Measurements from ENCODE around the gene PER2.
A peak's percentile ranks its signal among the peaks of the same experiment; 100 is the strongest.

The PER2 gene

DNA sequence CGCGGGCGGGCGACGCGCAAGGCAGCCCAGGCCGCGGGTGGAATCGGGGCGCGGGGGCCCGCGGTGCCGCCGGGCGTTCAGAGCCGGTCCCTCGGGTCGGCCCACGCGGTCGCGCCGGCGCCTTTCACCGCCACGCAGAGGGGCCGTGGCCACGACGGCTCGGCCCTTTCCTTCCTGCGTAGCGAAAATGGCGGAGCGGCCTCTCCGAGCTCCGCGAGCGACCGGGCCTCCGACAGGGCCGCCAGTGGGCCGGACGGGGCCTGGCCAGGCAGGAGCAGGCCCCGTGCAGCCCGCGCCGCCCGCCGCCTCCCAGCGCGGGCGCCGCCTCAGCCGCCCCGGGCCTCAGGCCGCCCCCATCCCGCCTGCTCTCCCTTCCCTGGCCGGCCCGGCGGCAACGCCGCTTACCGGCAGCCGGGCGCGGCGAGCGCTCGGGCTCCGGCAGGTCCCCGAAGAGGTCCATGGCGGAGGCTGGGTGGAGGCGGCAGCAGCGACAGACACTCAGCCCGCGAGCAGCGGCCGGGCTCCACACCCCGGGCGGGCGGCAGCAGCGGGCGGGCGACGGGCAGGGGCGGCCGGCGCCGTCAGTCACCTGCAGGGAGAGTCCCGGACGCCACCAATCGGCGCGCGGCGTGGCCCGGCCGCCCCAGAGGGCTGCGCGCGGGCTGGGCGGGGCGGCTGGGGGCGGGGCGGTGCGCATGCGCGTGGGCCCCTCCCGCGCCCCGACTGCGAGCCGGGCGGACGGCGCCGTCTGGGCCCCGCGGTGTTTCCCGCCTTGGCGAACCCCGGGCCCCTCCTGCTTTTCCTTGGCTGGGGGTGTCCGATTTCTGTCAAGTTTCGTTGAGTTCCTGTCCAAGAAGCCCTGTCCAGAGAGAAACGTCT lies 85.1 kb downstream of the PER2 start, which contains the start of gene ILKAP (continued):
- TF ChIP-seq, protein P1, sequence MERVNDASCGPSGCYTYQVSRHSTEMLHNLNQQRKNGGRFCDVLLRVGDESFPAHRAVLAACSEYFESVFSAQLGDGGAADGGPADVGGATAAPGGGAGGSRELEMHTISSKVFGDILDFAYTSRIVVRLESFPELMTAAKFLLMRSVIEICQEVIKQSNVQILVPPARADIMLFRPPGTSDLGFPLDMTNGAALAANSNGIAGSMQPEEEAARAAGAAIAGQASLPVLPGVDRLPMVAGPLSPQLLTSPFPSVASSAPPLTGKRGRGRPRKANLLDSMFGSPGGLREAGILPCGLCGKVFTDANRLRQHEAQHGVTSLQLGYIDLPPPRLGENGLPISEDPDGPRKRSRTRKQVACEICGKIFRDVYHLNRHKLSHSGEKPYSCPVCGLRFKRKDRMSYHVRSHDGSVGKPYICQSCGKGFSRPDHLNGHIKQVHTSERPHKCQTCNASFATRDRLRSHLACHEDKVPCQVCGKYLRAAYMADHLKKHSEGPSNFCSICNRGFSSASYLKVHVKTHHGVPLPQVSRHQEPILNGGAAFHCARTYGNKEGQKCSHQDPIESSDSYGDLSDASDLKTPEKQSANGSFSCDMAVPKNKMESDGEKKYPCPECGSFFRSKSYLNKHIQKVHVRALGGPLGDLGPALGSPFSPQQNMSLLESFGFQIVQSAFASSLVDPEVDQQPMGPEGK (tag by site-specific recombination; IDR thresholded peaks at IDR 0.05) = peak; percentile 53; the same call in 1 of the 2 replicates
- TF ChIP-seq, protein P2, sequence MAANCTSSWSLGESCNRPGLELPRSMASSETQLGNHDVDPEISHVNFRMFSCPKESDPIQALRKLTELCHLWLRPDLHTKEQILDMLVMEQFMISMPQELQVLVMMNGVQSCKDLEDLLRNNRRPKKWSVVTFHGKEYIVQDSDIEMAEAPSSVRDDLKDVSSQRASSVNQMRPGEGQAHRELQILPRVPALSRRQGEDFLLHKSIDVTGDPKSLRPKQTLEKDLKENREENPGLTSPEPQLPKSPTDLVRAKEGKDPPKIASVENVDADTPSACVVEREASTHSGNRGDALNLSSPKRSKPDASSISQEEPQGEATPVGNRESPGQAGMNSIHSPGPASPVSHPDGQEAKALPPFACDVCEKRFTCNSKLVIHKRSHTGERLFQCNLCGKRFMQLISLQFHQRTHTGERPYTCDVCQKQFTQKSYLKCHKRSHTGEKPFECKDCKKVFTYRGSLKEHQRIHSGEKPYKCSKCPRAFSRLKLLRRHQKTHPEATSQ (tag by site-specific recombination; IDR thresholded peaks at IDR 0.05) = no peak
- TF ChIP-seq TRIM28 (IDR thresholded peaks at IDR 0.05; ENCODE audit: borderline replicate concordance, low read length) = no peak
- TF ChIP-seq, protein P3, sequence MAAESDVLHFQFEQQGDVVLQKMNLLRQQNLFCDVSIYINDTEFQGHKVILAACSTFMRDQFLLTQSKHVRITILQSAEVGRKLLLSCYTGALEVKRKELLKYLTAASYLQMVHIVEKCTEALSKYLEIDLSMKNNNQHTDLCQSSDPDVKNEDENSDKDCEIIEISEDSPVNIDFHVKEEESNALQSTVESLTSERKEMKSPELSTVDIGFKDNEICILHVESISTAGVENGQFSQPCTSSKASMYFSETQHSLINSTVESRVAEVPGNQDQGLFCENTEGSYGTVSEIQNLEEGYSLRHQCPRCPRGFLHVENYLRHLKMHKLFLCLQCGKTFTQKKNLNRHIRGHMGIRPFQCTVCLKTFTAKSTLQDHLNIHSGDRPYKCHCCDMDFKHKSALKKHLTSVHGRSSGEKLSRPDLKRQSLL (tag by site-specific recombination; IDR thresholded peaks at IDR 0.05) = no peak
- TF ChIP-seq ZBTB21 (tag by site-specific recombination; IDR thresholded peaks at IDR 0.05) = no peak
- TF ChIP-seq, protein P4, sequence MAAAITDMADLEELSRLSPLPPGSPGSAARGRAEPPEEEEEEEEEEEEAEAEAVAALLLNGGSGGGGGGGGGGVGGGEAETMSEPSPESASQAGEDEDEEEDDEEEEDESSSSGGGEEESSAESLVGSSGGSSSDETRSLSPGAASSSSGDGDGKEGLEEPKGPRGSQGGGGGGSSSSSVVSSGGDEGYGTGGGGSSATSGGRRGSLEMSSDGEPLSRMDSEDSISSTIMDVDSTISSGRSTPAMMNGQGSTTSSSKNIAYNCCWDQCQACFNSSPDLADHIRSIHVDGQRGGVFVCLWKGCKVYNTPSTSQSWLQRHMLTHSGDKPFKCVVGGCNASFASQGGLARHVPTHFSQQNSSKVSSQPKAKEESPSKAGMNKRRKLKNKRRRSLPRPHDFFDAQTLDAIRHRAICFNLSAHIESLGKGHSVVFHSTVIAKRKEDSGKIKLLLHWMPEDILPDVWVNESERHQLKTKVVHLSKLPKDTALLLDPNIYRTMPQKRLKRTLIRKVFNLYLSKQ (tag by site-specific recombination; IDR thresholded peaks at IDR 0.05; ENCODE audit: borderline replicate concordance) = no peak
- TF ChIP-seq, protein P5, sequence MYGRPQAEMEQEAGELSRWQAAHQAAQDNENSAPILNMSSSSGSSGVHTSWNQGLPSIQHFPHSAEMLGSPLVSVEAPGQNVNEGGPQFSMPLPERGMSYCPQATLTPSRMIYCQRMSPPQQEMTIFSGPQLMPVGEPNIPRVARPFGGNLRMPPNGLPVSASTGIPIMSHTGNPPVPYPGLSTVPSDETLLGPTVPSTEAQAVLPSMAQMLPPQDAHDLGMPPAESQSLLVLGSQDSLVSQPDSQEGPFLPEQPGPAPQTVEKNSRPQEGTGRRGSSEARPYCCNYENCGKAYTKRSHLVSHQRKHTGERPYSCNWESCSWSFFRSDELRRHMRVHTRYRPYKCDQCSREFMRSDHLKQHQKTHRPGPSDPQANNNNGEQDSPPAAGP (tag by site-specific recombination; IDR thresholded peaks at IDR 0.05) = no peak
- TF ChIP-seq, protein P6, sequence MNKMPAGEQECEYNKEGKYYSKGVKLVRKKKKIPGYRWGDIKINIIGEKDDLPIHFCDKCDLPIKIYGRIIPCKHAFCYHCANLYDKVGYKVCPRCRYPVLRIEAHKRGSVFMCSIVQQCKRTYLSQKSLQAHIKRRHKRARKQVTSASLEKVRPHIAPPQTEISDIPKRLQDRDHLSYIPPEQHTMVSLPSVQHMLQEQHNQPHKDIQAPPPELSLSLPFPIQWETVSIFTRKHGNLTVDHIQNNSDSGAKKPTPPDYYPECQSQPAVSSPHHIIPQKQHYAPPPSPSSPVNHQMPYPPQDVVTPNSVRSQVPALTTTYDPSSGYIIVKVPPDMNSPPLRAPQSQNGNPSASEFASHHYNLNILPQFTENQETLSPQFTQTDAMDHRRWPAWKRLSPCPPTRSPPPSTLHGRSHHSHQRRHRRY (tag by site-specific recombination; IDR thresholded peaks at IDR 0.05) = no peak
- no peak for TF ChIP-seq ZNF155 (tag by site-specific recombination; IDR thresholded peaks at IDR 0.05)
- TF ChIP-seq KLF10 (tag by site-specific recombination; IDR thresholded peaks at IDR 0.05) = no peak
- TF ChIP-seq ZBTB8A (tag by site-specific recombination; IDR thresholded peaks at IDR 0.05) = peak; percentile 66
- TF ChIP-seq ZNF24 (tag by site-specific recombination; IDR thresholded peaks at IDR 0.05) = no peak
- TF ChIP-seq TCF7L2 (IDR thresholded peaks at IDR 0.05; ENCODE audit: borderline replicate concordance, low read depth, low read length) = no peak
- TF ChIP-seq, protein P7, sequence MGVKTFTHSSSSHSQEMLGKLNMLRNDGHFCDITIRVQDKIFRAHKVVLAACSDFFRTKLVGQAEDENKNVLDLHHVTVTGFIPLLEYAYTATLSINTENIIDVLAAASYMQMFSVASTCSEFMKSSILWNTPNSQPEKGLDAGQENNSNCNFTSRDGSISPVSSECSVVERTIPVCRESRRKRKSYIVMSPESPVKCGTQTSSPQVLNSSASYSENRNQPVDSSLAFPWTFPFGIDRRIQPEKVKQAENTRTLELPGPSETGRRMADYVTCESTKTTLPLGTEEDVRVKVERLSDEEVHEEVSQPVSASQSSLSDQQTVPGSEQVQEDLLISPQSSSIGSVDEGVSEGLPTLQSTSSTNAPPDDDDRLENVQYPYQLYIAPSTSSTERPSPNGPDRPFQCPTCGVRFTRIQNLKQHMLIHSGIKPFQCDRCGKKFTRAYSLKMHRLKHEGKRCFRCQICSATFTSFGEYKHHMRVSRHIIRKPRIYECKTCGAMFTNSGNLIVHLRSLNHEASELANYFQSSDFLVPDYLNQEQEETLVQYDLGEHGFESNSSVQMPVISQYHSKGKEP (tag by site-specific recombination; IDR thresholded peaks at IDR 0.05) = no peak
- no peak for TF ChIP-seq ZNF354C (tag by site-specific recombination; IDR thresholded peaks at IDR 0.05; ENCODE audit: borderline replicate concordance, low read depth)
- TF ChIP-seq ZXDB (tag by site-specific recombination; IDR thresholded peaks at IDR 0.05) = no peak
- no peak for TF ChIP-seq RBAK (tag by site-specific recombination; IDR thresholded peaks at IDR 0.05)
- no peak for TF ChIP-seq ZNF623 (tag by site-specific recombination; IDR thresholded peaks at IDR 0.05)
- TF ChIP-seq, protein P8, sequence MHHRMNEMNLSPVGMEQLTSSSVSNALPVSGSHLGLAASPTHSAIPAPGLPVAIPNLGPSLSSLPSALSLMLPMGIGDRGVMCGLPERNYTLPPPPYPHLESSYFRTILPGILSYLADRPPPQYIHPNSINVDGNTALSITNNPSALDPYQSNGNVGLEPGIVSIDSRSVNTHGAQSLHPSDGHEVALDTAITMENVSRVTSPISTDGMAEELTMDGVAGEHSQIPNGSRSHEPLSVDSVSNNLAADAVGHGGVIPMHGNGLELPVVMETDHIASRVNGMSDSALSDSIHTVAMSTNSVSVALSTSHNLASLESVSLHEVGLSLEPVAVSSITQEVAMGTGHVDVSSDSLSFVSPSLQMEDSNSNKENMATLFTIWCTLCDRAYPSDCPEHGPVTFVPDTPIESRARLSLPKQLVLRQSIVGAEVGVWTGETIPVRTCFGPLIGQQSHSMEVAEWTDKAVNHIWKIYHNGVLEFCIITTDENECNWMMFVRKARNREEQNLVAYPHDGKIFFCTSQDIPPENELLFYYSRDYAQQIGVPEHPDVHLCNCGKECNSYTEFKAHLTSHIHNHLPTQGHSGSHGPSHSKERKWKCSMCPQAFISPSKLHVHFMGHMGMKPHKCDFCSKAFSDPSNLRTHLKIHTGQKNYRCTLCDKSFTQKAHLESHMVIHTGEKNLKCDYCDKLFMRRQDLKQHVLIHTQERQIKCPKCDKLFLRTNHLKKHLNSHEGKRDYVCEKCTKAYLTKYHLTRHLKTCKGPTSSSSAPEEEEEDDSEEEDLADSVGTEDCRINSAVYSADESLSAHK (tag by site-specific recombination; IDR thresholded peaks at IDR 0.05) = no peak
- TF ChIP-seq ZNF114 (tag by site-specific recombination; IDR thresholded peaks at IDR 0.05) = no peak
- TF ChIP-seq, protein P9, sequence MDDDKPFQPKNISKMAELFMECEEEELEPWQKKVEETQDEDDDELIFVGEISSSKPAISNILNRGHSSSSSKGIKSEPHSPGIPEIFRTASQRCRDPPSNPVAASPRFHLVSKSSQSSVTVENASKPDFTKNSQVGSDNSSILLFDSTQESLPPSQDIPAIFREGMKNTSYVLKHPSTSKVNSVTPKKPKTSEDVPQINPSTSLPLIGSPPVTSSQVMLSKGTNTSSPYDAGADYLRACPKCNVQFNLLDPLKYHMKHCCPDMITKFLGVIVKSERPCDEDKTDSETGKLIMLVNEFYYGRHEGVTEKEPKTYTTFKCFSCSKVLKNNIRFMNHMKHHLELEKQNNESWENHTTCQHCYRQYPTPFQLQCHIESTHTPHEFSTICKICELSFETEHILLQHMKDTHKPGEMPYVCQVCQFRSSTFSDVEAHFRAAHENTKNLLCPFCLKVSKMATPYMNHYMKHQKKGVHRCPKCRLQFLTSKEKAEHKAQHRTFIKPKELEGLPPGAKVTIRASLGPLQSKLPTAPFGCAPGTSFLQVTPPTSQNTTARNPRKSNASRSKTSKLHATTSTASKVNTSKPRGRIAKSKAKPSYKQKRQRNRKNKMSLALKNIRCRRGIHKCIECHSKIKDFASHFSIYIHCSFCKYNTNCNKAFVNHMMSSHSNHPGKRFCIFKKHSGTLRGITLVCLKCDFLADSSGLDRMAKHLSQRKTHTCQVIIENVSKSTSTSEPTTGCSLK (tag by site-specific recombination; IDR thresholded peaks at IDR 0.05) = no peak
- no peak for TF ChIP-seq ZNF501 (tag by site-specific recombination; IDR thresholded peaks at IDR 0.05)
- TF ChIP-seq ZNF664 (tag by site-specific recombination; IDR thresholded peaks at IDR 0.05) = no peak
- no peak for TF ChIP-seq ZNF416 (tag by site-specific recombination; IDR thresholded peaks at IDR 0.05)

Data from HEK293 (cell line).